Stimulated activated CD4-positive, alpha-beta T cell treated with anti-CD3 and anti-CD28 coated beads, TNF-alpha, amount 100 ng/mL, for 24 hours (primary cell): ENCODE results near the gene SLC2A5.
"Not testable (repeated sequence)": the region's sequence is repeated elsewhere in the genome, so short reads cannot be mapped to it uniquely, and the experiment has no call there.

Experiments used
- DNase-seq, 3 experiments: peaks; one replicate each; pipeline ENCODE4 v3.0.0-alpha.2; 2020; ENCODE audit warnings: low read depth in 3 of 3

SLC2A5 gene

GRCh38 chr1:9033363-9033762 lies 36.1 kb downstream of the SLC2A5 start:
- DNase-seq, result no peak

GRCh38 chr1:9031484-9032259 lies 37.8 kb downstream of the SLC2A5 start:
- DNase-seq, result no peak

GRCh38 chr1:9031077-9031476 lies 38.4 kb downstream of the SLC2A5 start:
- DNase-seq, result not testable (repeated sequence)

GRCh38 chr1:9028921-9029705 lies 40.3 kb downstream of the SLC2A5 start:
- no peak for DNase-seq

GRCh38 chr1:9027307-9027706 lies 42.1 kb downstream of the SLC2A5 start:
- no peak for DNase-seq

GRCh38 chr1:9025449-9025848 lies 44.0 kb downstream of the SLC2A5 start:
- no peak for DNase-seq

GRCh38 chr1:9024837-9025236 lies 44.6 kb downstream of the SLC2A5 start:
- no peak for DNase-seq

- DNase-seq, result no peak
Observed at GRCh38 chr1:9022773-9023172, 46.7 kb downstream of the SLC2A5 start.

GRCh38 chr1:9022026-9022738 lies 47.3 kb downstream of the SLC2A5 start:
- DNase-seq, result not testable (repeated sequence)

GRCh38 chr1:9020305-9020704 lies 49.1 kb downstream of the SLC2A5 start:
- no peak for DNase-seq

GRCh38 chr1:9019896-9020295 lies 49.5 kb downstream of the SLC2A5 start:
- no peak for DNase-seq

GRCh38 chr1:9018333-9018732 lies 51.1 kb downstream of the SLC2A5 start:
- DNase-seq, result no peak

GRCh38 chr1:9016455-9016854 lies 53.0 kb downstream of the SLC2A5 start:
- no peak for DNase-seq

- no peak for DNase-seq
Observed at GRCh38 chr1:9014475-9015375, 54.7 kb downstream of the SLC2A5 start.

GRCh38 chr1:9013819-9014218 lies 55.6 kb downstream of the SLC2A5 start:
- no peak for DNase-seq

- DNase-seq, result no peak
Observed at GRCh38 chr1:9010781-9011323, 58.6 kb downstream of the SLC2A5 start.

GRCh38 chr1:9009438-9010370 lies 59.7 kb downstream of the SLC2A5 start:
- peak in 1 of 3 experiments; percentile 33 for DNase-seq

- no peak for DNase-seq
Observed at GRCh38 chr1:9008236-9008635, 61.2 kb downstream of the SLC2A5 start.

- no peak for DNase-seq
Observed at GRCh38 chr1:9006956-9007615, 62.3 kb downstream of the SLC2A5 start.

- no peak for DNase-seq
Observed at GRCh38 chr1:9005395-9005708, 64.1 kb downstream of the SLC2A5 start.
